Stimulated activated naive B cell treated with anti-CD40 and anti-IgM and Interleukin-4, amounts not matched to agents 10 μg/mL and 1 μg/mL and 100 μg/mL, for 72 hours (primary cell): ENCODE measurements around the gene USP38.
"Not testable (repeated sequence)": the region's sequence is repeated elsewhere in the genome, so short reads cannot be mapped to it uniquely, and the experiment has no call there.

Experiments used
- ATAC-seq, 2 donors: fragments of 150-1000 bp; cut with Tn5 transposase; replicated peaks; 2 replicates each; pipeline ENCODE4 v1.10.0; 2021; ENCODE audit warnings: moderate library complexity in 1 of 2
- DNase-seq: peaks from one replicate; pipeline ENCODE4 v3.0.0; 2021
- H3K27ac Mint-ChIP-seq: one replicate; pipeline ENCODE4 v1.8.0; 2022; ENCODE audit warnings: mild to moderate bottlenecking, mixed read lengths
- H3K27me3 Mint-ChIP-seq, 2 donors: one replicate each; pipeline ENCODE4 v1.8.0; 2022; ENCODE audit warnings: mixed read lengths in 2 of 2
- H3K36me3 Mint-ChIP-seq, 2 donors: one replicate each; pipeline ENCODE4 v1.8.0; 2022; ENCODE audit warnings: mixed read lengths in 2 of 2, mild to moderate bottlenecking in 1 of 2
- H3K4me1 Mint-ChIP-seq, 2 donors: one replicate each; pipeline ENCODE4 v1.8.0; 2022; ENCODE audit warnings: mixed read lengths in 2 of 2, mild to moderate bottlenecking in 1 of 2
- H3K4me3 Mint-ChIP-seq, 2 donors: one replicate each; pipeline ENCODE4 v1.8.0; 2022; ENCODE audit warnings: mild to moderate bottlenecking in 2 of 2, mixed read lengths in 2 of 2, moderate library complexity in 1 of 2
- H3K9me3 Mint-ChIP-seq, 2 donors: one replicate each; pipeline ENCODE4 v1.8.0; 2022; ENCODE audit warnings: mixed read lengths in 2 of 2, mild to moderate bottlenecking in 1 of 2

Gene USP38, protein sequence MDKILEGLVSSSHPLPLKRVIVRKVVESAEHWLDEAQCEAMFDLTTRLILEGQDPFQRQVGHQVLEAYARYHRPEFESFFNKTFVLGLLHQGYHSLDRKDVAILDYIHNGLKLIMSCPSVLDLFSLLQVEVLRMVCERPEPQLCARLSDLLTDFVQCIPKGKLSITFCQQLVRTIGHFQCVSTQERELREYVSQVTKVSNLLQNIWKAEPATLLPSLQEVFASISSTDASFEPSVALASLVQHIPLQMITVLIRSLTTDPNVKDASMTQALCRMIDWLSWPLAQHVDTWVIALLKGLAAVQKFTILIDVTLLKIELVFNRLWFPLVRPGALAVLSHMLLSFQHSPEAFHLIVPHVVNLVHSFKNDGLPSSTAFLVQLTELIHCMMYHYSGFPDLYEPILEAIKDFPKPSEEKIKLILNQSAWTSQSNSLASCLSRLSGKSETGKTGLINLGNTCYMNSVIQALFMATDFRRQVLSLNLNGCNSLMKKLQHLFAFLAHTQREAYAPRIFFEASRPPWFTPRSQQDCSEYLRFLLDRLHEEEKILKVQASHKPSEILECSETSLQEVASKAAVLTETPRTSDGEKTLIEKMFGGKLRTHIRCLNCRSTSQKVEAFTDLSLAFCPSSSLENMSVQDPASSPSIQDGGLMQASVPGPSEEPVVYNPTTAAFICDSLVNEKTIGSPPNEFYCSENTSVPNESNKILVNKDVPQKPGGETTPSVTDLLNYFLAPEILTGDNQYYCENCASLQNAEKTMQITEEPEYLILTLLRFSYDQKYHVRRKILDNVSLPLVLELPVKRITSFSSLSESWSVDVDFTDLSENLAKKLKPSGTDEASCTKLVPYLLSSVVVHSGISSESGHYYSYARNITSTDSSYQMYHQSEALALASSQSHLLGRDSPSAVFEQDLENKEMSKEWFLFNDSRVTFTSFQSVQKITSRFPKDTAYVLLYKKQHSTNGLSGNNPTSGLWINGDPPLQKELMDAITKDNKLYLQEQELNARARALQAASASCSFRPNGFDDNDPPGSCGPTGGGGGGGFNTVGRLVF

DNA sequence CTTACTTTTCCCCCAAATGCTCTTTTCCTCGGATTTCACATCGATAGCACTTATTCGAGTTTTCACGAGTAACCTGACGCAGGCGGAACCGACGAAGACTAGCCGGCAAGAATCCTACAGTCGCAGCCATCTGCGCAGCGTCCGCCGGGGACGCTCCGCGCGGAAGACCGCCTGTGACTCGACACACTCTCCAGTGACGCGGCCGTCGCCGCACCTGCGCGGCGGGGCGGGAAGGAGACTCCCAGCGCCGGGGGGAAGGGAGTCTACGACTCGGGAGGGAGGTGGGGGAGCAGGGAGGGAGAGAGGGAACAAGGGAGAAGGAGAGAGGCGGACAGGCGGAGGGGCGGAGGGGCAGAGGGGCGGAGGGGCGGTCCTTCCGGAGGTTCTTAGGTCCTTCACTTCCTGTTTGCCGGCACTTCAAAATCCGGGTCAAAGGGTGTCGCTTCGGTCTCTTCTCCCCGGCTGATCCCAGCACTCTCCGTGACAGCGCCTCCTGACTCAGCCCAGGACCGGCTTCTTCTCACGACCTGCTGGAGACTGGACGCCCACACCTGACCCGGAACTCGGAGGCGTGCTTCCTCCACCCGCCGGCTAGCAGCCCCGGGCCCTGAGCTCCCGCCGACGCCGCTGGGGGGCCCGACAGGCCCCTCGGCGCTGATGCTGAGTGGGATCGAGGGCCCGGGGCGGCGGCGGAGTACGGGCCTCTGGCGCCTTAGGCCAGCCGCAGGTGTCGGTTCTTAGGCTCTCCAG is at the start of gene USP38:
Gene USP38, plus strand, starts transcription at position 415 of the 750 bp plus-strand sequence. CDS start 534 bp downstream, outside the sequence.
- H3K9me3 Mint-ChIP-seq = no peaks in the 10 kb centered on the region
- H3K4me1 Mint-ChIP-seq = peaks cover 22 to 45% of the 10 kb centered on the region in 2 donors
- ATAC-seq (peak; percentile 92), DNase-seq (peak; percentile 90)
- H3K27ac Mint-ChIP-seq = peak within 1 kb of the TSS; percentile 98
- H3K4me3 Mint-ChIP-seq = peak within 1 kb of the TSS; percentile 83 to 94
- H3K36me3 Mint-ChIP-seq = peaks cover 9 to 43% of the 10 kb centered on the region in 2 donors
- no peaks in the 10 kb centered on the region for H3K27me3 Mint-ChIP-seq

DNA sequence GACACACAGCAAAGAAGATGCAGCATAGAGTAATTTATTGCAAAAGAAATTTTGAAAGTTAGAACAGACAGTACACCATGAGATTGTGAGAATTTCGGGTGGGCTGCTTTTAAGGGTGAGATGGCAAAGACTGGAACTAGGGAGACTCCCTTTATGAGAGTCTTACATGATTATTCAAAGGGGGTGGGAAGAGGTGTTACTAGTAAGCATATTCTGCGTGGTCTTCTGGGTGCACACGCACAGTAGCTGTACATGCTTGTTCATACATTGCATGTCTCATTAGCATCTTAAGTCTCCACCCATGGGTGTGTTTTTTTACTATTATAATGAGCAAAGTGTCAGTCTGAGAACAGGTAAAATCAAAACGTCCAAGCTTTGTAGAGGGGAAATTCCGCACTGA is 49.4 kb upstream of the USP38 start:
- Mint-ChIP-seq H3K27ac (no peak overlapping the region), H3K4me3 (no peak overlapping the region), H3K9me3 (no peaks in the 10 kb centered on the region), H3K27me3 (no peaks in the 10 kb centered on the region), H3K4me1 (no peaks in the 10 kb centered on the region), H3K36me3 (no peaks in the 10 kb centered on the region)
- ATAC-seq = no peak
- DNase-seq = no peak

DNA sequence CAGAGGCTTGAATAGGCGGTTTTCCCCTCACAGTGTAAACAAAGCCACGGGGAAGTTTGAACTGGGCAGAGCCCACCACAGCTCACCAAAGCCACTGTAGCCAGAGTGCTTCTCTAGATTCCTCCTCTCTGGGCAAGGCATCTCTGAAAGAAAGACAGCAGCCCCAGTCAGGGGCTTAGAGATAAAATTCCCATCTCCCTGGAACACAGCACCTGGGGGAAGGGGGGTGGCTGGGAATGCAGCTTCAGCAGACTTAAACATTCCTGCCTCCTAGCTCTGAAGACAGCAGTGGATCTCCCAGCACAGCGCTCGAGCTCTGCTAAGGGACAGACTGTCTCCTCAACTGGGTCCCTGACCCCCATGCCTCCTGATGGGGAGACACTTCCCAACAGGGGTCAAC is 44.0 kb upstream of the USP38 start:
- Mint-ChIP-seq H3K4me3 (no peak overlapping the region), H3K4me1 (no peaks in the 10 kb centered on the region), H3K9me3 (peaks cover 16 to 23% of the 10 kb centered on the region in 2 donors), H3K27ac (no peak overlapping the region), H3K27me3 (no peaks in the 10 kb centered on the region), H3K36me3 (peaks cover 2 to 23% of the 10 kb centered on the region in 2 donors)
- DNase-seq (no peak), ATAC-seq (no peak)

DNA sequence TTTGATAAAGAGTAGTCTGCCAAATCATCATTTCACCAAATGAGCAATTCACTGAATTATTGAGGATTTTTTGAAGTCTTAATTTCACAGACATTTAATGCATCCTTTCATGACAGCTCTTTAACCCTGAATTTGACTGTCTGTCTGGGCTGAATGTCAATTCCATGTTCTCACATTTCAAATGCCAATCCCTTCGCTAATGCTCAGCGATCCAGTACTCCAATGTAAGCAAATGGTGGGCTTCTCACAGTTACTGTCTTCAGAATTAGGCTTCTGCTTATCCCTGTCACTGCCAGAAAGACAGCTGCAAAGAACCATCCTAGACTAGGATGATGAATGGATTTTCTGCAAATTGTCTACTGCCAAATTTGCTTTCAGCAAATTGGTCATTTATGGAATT is 36.2 kb upstream of the USP38 start:
- no peak for DNase-seq
- H3K36me3 Mint-ChIP-seq = peaks cover 2 to 11% of the 10 kb centered on the region in 2 donors
- H3K4me3 Mint-ChIP-seq = no peak overlapping the region
- H3K4me1 Mint-ChIP-seq = no peaks in the 10 kb centered on the region
- H3K9me3 Mint-ChIP-seq = peaks cover 40 to 44% of the 10 kb centered on the region in 2 donors
- no peak for ATAC-seq
- H3K27ac Mint-ChIP-seq = no peak overlapping the region
- H3K27me3 Mint-ChIP-seq = no peaks in the 10 kb centered on the region

DNA sequence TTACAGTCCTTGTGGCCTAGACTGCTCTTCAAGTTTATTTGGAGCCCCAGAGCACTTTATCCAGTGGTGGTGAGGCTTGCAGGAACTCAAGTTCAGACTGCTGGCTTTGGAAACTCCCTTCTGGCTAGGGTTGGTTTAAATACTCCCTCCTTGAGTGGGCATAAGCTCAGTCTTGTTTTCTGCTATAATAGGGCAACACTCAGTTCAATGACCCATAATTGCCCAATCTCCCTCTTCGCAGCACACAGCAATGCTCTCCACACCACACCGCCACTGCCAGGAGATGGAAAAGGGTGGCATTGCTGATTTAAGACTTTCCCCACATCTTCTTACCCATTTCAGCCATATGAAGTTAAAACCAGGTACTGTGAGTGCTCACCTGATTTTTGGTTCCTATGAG is 27.9 kb upstream of the USP38 start:
- Mint-ChIP-seq H3K4me1 (no peaks in the 10 kb centered on the region), H3K4me3 (no peak overlapping the region), H3K36me3 (peaks cover 0 to 24% of the 10 kb centered on the region in 2 donors), H3K9me3 (peaks cover 23 to 37% of the 10 kb centered on the region in 2 donors), H3K27me3 (no peaks in the 10 kb centered on the region), H3K27ac (no peak overlapping the region)
- no peak for DNase-seq
- ATAC-seq = no peak

DNA sequence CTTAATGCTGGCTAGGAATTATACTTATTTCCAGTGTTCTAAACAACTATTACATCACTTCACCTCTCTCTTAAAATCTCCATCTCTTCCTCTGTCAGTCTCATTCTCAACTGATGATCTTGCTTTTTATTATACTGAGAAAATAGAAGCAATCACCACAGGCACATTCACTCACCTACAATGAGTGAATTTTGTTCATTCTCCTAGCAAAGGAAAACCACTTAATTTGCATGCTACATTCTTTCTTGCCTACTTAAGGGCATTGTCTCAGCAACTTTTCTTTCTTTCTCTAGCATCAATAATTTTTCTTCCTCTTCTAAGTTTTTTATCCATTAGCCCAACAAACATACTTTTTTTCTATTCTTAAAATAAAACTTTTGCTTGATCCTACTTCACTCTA is 21.1 kb upstream of the USP38 start:
- peaks cover 0 to 17% of the 10 kb centered on the region in 2 donors for H3K36me3 Mint-ChIP-seq
- H3K4me3 Mint-ChIP-seq = no peak overlapping the region
- H3K9me3 Mint-ChIP-seq = peaks cover 0 to 3% of the 10 kb centered on the region in 2 donors
- DNase-seq = no peak
- no peak for ATAC-seq
- H3K27ac Mint-ChIP-seq = no peak overlapping the region
- no peaks in the 10 kb centered on the region for H3K4me1 Mint-ChIP-seq
- no peaks in the 10 kb centered on the region for H3K27me3 Mint-ChIP-seq

DNA sequence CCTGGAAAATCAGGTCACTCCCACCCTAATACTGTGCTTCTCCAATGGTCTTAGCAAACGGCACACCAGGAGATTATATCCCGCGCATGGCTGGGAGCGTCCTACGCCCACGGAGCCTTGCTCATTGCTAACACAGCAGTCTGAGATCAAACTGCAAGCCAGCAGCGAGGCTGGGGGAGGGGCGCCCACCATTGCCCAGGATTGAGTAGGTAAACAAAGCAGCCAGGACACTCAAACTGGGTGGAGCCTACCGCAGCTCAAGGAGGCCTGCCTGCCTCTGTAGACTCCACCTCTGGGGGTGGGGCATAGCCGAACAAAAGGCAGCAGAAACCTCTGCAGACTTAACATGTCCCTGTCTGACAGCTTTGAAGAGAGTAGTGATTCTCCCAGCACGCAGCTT is 18.0 kb upstream of the USP38 start:
- H3K4me1 Mint-ChIP-seq, ATAC-seq, H3K27ac Mint-ChIP-seq, DNase-seq, H3K27me3 Mint-ChIP-seq, H3K9me3 Mint-ChIP-seq, H3K4me3 Mint-ChIP-seq: not testable (repeated sequence)
- H3K36me3 Mint-ChIP-seq = peaks cover 5 to 24% of the 10 kb centered on the region in 2 donors

DNA sequence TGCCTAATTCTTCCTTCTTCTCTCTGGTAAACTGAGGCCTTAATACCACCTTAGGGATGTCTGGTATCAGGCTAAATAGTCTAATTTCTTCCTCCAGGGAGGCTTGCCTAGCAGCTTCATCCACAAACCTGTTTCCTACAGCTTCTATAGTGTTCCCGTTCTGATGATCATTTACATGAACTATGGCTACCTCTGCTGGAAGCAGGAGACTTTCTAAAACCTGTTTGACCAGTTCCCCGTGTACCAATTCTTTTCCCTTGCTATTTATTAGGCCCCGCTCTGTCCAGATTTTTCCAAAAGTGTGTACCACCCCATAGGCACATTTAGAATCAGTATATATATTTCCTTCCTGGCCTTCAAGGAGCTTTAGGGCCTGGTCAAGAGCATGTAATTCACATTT is 5.8 kb upstream of the USP38 start:
- ATAC-seq = no peak
- Mint-ChIP-seq H3K27me3 (no peaks in the 10 kb centered on the region), H3K36me3 (peaks cover 15 to 41% of the 10 kb centered on the region in 2 donors), H3K9me3 (peaks cover 13 to 17% of the 10 kb centered on the region in 2 donors), H3K4me3 (no peak overlapping the region), H3K4me1 (peaks cover 6 to 12% of the 10 kb centered on the region in 2 donors), H3K27ac (no peak overlapping the region)
- DNase-seq = no peak

DNA sequence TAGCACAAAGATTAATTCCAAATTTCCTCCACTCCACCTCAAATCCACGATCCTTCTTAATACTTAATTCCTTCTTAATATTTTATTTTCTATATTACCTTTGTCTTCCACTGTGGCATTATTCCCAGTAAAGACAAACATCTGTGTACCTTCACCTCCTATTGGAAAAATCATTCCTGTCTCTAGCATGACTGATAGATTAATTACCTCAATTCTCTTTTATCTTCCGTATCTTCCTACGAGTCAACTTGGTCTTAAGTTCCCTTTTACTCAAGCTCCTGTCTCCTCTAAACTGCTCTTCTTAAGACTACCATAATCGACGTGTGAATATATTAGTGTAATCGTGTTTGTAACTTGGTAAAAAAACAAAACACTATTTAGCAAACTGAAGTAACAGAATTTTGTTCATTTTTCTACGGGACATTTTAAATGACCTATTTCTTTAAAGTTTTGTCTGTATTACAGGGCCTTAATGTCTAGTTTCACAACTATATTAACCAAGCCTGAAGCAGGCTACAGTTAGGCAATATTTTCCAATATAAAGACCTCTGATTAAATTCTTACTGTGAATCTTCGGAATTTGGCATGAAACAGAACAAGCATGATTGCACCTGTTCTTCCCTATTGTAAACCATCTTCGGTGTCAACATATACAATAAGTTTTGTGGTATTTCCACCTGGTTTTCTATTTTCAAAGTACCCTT is 1.1 kb upstream of the USP38 start:
- Mint-ChIP-seq H3K4me3 (peak overlapping the region; percentile 83 to 94), H3K9me3 (peaks cover 4 to 6% of the 10 kb centered on the region in 2 donors), H3K36me3 (peaks cover 8 to 41% of the 10 kb centered on the region in 2 donors), H3K27ac (peak overlapping the region; percentile 98), H3K27me3 (no peaks in the 10 kb centered on the region), H3K4me1 (peaks cover 16 to 35% of the 10 kb centered on the region in 2 donors)
- DNase-seq (no peak), ATAC-seq (no peak)

DNA sequence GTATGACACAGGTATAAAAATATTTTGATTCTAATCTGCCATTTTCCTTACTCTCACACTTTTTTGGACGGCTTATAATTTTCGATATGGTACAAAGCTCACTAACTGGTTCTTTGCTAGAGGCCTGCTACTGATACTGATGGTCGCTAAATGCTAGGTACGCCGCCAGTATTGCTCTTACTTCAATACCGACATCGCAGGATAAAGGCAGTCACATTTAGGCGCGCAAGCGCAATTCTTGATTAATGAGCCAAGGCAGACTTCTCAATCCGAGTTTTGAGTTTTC is 557 bp upstream of the USP38 start:
- DNase-seq (no peak), ATAC-seq (peak; percentile 22 to 29)
- Mint-ChIP-seq H3K9me3 (peaks cover 0 to 1% of the 10 kb centered on the region in 2 donors), H3K36me3 (peaks cover 6 to 40% of the 10 kb centered on the region in 2 donors), H3K4me3 (peak overlapping the region; percentile 83 to 94), H3K27ac (peak overlapping the region; percentile 98), H3K27me3 (no peaks in the 10 kb centered on the region), H3K4me1 (peaks cover 18 to 40% of the 10 kb centered on the region in 2 donors)

DNA sequence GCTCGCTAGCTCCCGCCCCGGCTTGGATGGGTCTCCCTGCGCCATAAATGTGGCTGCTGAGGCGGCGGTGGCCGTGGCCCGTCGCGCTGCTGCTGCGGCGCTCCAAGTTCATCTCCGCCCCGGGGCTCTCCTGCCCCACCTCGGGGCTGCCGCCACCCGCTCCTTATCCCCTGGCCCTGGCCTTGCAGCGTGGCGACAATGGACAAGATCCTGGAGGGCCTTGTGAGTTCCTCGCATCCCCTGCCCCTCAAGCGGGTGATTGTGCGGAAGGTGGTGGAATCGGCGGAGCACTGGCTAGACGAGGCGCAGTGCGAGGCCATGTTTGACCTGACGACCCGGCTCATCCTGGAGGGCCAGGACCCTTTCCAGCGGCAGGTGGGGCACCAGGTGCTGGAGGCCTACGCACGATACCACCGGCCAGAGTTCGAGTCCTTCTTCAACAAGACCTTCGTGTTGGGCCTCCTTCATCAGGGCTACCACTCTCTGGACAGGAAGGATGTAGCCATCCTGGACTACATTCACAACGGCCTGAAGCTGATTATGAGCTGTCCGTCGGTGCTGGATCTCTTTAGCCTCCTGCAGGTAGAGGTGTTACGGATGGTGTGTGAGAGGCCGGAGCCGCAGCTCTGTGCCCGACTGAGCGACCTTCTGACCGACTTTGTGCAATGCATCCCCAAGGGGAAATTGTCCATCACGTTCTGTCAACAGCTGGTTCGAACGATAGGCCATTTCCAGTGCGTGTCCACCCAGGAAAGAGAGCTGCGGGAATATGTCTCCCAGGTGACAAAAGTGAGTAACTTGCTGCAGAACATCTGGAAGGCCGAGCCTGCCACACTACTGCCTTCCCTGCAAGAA is 763 bp downstream of the USP38 start:
- Mint-ChIP-seq H3K27me3 (no peaks in the 10 kb centered on the region), H3K27ac (peak overlapping the region; percentile 98), H3K9me3 (no peaks in the 10 kb centered on the region), H3K36me3 (peaks cover 11 to 44% of the 10 kb centered on the region in 2 donors), H3K4me3 (peak overlapping the region; percentile 83 to 94), H3K4me1 (peaks cover 25 to 52% of the 10 kb centered on the region in 2 donors)
- ATAC-seq = no peak
- no peak for DNase-seq

DNA sequence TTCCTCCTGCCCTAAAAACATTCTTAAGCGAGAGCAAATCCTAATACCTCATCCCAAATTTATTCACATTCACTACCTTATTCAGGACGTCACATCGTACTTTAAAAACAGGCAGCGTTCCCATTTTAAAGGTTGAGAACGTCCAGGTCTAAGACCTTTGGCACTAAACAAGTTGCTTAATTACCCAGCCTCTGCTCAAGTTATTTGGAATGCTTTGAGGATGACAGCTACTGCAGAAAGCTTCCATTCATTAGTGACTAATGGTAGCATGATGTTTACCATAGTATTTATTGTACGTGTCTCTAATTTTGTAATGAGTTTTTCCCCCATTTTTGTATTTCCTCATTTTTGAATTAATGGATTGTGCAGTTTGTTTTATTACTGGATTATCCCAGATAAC is 1.5 kb downstream of the USP38 start:
- Mint-ChIP-seq H3K36me3 (peaks cover 15 to 42% of the 10 kb centered on the region in 2 donors), H3K9me3 (no peaks in the 10 kb centered on the region), H3K4me1 (peaks cover 26 to 57% of the 10 kb centered on the region in 2 donors), H3K4me3 (peak overlapping the region; percentile 83 to 94), H3K27ac (peak overlapping the region; percentile 98), H3K27me3 (no peaks in the 10 kb centered on the region)
- no peak for DNase-seq
- ATAC-seq = no peak

DNA sequence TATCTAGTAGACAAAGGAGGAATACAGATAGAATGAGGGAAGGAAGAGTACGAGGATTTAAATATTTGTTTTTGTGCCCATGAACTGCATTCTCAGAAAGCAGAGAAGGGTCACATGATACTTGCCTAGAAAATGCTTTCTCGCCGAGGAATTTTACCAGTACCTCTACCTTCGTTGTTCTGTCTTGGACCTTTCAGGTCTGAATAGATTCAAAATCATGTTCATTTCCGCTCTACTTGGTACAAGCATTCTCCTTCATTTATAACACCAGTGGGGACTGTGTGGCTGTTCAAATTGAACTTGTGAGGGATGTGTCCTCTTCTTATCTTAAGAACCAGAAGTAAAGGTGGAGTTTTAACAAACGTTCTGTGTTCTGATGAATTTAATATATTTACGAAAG is 1.9 kb downstream of the USP38 start:
- Mint-ChIP-seq H3K27ac (peak overlapping the region; percentile 98), H3K4me1 (peaks cover 26 to 57% of the 10 kb centered on the region in 2 donors), H3K36me3 (peaks cover 15 to 39% of the 10 kb centered on the region in 2 donors), H3K9me3 (no peaks in the 10 kb centered on the region), H3K27me3 (no peaks in the 10 kb centered on the region), H3K4me3 (peak overlapping the region; percentile 83 to 94)
- DNase-seq (no peak), ATAC-seq (no peak)
